Measurements from ENCODE around the gene ZNF19. TPM values are rescaled to one million over a fixed set of nuclear protein-coding genes. Genes with fewer than 3 reads are reported as not detected.

ZNF19 gene
- 1 to 10 TPM; 1.1 to 5.0 (median 1.7) TPM for total RNA-seq

- TF ChIP-seq CTCF (IDR thresholded peaks at IDR 0.05) (no peak), POLR2A (IDR thresholded peaks at IDR 0.05) (no peak)
- H3K36me3 ChIP-seq = no peaks in the 10 kb centered on the region
- H3K9me3 ChIP-seq = no peaks in the 10 kb centered on the region
- intact Hi-C loops (cut with DNase I) = no loop called here
- H3K4me3 ChIP-seq = no peak within 1 kb of the TSS
- no peak within 1 kb of the TSS for H3K27ac ChIP-seq
- H3K4me1 ChIP-seq = peaks cover 0 to 5% (median 4%) of the 10 kb centered on the region in 3 donors
- no peaks in the 10 kb centered on the region for H3K27me3 ChIP-seq
- DNase-seq = no peak
- 80 to 91% methylated on average over 20 to 22 of the region's 22 CpGs for WGBS, 2 donors
Observed at GRCh38 chr16:71489122-71489521, at the start of gene ZNF19. TSS of gene ZNF19 (minus strand) at chr16:71489324. CDS start at chr16:71482114, 7,210 bp downstream.

- Histone ChIP-seq H3K4me1 (no peaks in the 10 kb centered on the region), H3K4me3 (no peak overlapping the region), H3K9me3 (no peaks in the 10 kb centered on the region), H3K36me3 (no peaks in the 10 kb centered on the region), H3K27me3 (no peaks in the 10 kb centered on the region), H3K27ac (no peak overlapping the region)
- 27 to 43% methylated on average over 2 to 3 of the region's 6 CpGs for WGBS, 2 donors
- no peak for DNase-seq
- intact Hi-C loops (cut with DNase I) = no loop called here
- peak in 5 of 6 experiments; percentile 29 to 60 (median 35) for TF ChIP-seq CTCF (IDR thresholded peaks at IDR 0.05)
- no peak for TF ChIP-seq POLR2A (IDR thresholded peaks at IDR 0.05)
Observed at GRCh38 chr16:71537643-71538042, 48.5 kb upstream of the ZNF19 start.

GRCh38 chr16:71536752-71537499 is 47.8 kb upstream of the ZNF19 start:
- H3K27ac ChIP-seq = no peak overlapping the region
- intact Hi-C loops (cut with DNase I) = no loop called here
- no peak for DNase-seq

DNA sequence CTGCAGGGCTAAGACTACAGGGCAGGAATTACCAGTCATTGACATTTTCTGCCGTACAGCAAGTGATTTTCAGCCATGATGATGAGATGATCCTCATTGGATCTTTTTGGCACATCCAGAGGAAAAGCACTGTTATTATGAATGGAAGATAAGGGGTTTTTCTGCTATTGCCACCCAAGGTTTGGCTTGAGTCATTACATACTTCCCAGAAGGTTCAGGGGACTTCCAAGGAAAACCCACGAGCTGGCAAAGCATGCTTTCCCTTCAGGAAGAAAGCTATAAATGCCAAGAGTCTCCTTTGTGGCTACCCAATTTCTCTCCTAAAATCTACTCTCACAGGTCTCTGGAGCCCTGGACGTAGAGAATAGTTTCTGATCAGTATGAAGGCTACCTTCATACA is 43.2 kb upstream of the ZNF19 start:
- intact Hi-C loops (cut with DNase I) = no loop called here
- Histone ChIP-seq H3K4me1 (no peaks in the 10 kb centered on the region), H3K4me3 (no peak overlapping the region), H3K9me3 (no peaks in the 10 kb centered on the region), H3K36me3 (no peaks in the 10 kb centered on the region), H3K27ac (no peak overlapping the region), H3K27me3 (peaks cover 0 to 10% (median 0%) of the 10 kb centered on the region in 4 donors)
- DNase-seq = no peak
- TF ChIP-seq POLR2A (IDR thresholded peaks at IDR 0.05) (no peak), CTCF (IDR thresholded peaks at IDR 0.05) (no peak)
- WGBS, 2 donors = 29 to 33% methylated on average over 2 to 3 of the region's 3 CpGs

More at GRCh38 chr16:71536752-71537499, 47.8 kb upstream of the ZNF19 start:
- H3K4me3 ChIP-seq = no peak overlapping the region
- no peaks in the 10 kb centered on the region for H3K9me3 ChIP-seq
- TF ChIP-seq CTCF (IDR thresholded peaks at IDR 0.05) (no peak), POLR2A (IDR thresholded peaks at IDR 0.05) (no peak)
- WGBS, 2 donors = 77 to 85% methylated on average over 8 to 11 of the region's 28 CpGs
- H3K27me3 ChIP-seq = no peaks in the 10 kb centered on the region
- H3K36me3 ChIP-seq = no peaks in the 10 kb centered on the region
- no peaks in the 10 kb centered on the region for H3K4me1 ChIP-seq

DNA sequence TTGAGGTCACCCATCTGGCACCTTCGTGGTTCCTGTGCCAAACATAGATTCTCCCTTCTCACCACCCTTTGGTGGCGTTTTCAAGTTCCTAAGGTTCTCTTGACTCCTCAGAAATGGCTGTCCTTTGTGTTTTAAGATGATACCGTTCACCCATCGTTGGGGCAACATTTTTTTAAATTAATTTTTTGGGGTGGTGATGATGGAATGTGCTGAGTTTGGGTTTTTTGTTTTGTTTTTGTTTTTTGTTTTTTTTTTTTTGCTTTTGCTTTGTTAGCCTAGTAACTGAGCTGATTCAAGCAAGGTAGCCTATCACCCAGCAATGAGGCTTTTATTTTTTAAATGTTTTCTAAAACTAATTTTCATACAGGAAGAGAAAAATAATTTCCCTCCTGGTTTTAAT is 39.7 kb upstream of the ZNF19 start:
- Histone ChIP-seq H3K27me3 (peaks cover 0 to 23% (median 0%) of the 10 kb centered on the region in 4 donors), H3K4me3 (no peak overlapping the region), H3K4me1 (peaks cover 0 to 23% (median 12%) of the 10 kb centered on the region in 3 donors), H3K36me3 (no peaks in the 10 kb centered on the region), H3K27ac (no peak overlapping the region), H3K9me3 (no peaks in the 10 kb centered on the region)
- TF ChIP-seq CTCF (IDR thresholded peaks at IDR 0.05) (no peak), POLR2A (IDR thresholded peaks at IDR 0.05) (no peak)
- WGBS, 2 donors = 69 to 80% methylated on average over 4 of the region's 4 CpGs
- intact Hi-C loops (cut with DNase I) = no loop called here
- no peak for DNase-seq

Data from esophagus squamous epithelium (tissue), 5 donors.